ENCODE measurements around the gene YWHAG. TPM values are rescaled to one million over a fixed set of nuclear protein-coding genes. Genes with fewer than 3 reads are reported as not detected.

YWHAG gene
- total and polyA plus RNA-seq, 2 of the 13 experiments (the other 11 are each of a cell fraction or from before 2014, with no cell fraction given), result 36.9 to 67.5 TPM

GRCh38 chr7:76358481-76359110 is at the start of gene YWHAG (continued):
- TF ChIP-seq ARID4A (CRISPR knock-in tag; IDR thresholded peaks at IDR 0.05; ENCODE audit: borderline replicate concordance) (peak; percentile 96), ZNF556 (CRISPR knock-in tag; IDR thresholded peaks at IDR 0.05; ENCODE audit: borderline replicate concordance) (no peak; the same call in 1 of the 2 replicates), ZNF138 (CRISPR knock-in tag; IDR thresholded peaks at IDR 0.05; ENCODE audit: low read depth) (no peak), TRIM22 (IDR thresholded peaks at IDR 0.05) (no peak), CHD4 (IDR thresholded peaks at IDR 0.05; ENCODE audit: borderline replicate concordance, low read length) (no peak), U2AF2 (IDR thresholded peaks at IDR 0.05; ENCODE audit: low read depth, low read length) (no peak), ATF6 (CRISPR knock-in tag; conservative IDR thresholded peaks at IDR 0.05) (no peak), ZBTB8A (CRISPR knock-in tag; IDR thresholded peaks at IDR 0.05; ENCODE audit: borderline replicate concordance, low read depth) (no peak), ZNF33A (CRISPR knock-in tag; IDR thresholded peaks at IDR 0.05; ENCODE audit: borderline replicate concordance) (no peak), ZNF274 (CRISPR knock-in tag; IDR thresholded peaks at IDR 0.05) (peak; percentile 79), PRDM10 (CRISPR knock-in tag; IDR thresholded peaks at IDR 0.05; ENCODE audit: low read depth) (no peak), NRL (CRISPR knock-in tag; IDR thresholded peaks at IDR 0.05; ENCODE audit: borderline replicate concordance) (peak; percentile 59), HMG20B (CRISPR knock-in tag; conservative IDR thresholded peaks at IDR 0.05) (no peak)
- TF ChIP-seq, protein P1, sequence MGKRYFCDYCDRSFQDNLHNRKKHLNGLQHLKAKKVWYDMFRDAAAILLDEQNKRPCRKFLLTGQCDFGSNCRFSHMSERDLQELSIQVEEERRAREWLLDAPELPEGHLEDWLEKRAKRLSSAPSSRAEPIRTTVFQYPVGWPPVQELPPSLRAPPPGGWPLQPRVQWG (CRISPR knock-in tag; IDR thresholded peaks at IDR 0.05; ENCODE audit: borderline replicate concordance, low read depth), result no peak
- TF ChIP-seq, protein P2, sequence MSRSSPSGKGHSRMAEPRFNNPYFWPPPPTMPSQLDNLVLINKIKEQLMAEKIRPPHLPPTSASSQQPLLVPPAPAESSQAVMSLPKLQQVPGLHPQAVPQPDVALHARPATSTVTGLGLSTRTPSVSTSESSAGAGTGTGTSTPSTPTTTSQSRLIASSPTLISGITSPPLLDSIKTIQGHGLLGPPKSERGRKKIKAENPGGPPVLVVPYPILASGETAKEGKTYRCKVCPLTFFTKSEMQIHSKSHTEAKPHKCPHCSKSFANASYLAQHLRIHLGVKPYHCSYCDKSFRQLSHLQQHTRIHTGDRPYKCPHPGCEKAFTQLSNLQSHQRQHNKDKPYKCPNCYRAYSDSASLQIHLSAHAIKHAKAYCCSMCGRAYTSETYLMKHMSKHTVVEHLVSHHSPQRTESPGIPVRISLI (CRISPR knock-in tag; IDR thresholded peaks at IDR 0.05; ENCODE audit: borderline replicate concordance), result no peak
